ENCODE measurements around the gene POP7.

POP7 gene

DNA sequence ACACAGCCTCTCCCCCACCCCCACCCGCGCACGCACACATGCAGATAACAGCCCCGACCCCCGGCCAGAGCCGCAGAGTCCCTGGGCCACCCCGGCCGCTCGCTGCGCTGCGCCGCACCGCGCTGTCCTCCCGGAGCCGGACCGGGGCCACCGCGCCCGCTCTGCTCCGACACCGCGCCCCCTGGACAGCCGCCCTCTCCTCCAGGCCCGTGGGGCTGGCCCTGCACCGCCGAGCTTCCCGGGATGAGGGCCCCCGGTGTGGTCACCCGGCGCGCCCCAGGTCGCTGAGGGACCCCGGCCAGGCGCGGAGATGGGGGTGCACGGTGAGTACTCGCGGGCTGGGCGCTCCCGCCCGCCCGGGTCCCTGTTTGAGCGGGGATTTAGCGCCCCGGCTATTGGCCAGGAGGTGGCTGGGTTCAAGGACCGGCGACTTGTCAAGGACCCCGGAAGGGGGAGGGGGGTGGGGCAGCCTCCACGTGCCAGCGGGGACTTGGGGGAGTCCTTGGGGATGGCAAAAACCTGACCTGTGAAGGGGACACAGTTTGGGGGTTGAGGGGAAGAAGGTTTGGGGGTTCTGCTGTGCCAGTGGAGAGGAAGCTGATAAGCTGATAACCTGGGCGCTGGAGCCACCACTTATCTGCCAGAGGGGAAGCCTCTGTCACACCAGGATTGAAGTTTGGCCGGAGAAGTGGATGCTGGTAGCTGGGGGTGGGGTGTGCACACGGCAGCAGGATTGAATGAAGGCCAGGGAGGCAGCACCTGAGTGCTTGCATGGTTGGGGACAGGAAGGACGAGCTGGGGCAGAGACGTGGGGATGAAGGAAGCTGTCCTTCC lies 15.0 kb downstream of the POP7 start:
- H3F3A ChIP-seq (ENCODE audit: control insufficient read depth, insufficient read depth): no peaks in the 10 kb centered on the region
- peaks cover 48% of the 10 kb centered on the region for H3K27me3 ChIP-seq (ENCODE audit: control insufficient read depth, low read length)
- H3K4me2 ChIP-seq (ENCODE audit: low read length): no peak overlapping the region
- no peaks in the 10 kb centered on the region for H4K20me1 ChIP-seq (ENCODE audit: control insufficient read depth, insufficient read depth, low read depth, low read length)
- no peak overlapping the region for H3K4me3 ChIP-seq (ENCODE audit: low read length)
- H3K79me2 ChIP-seq (ENCODE audit: control insufficient read depth, low read length): no peaks in the 10 kb centered on the region
- TF ChIP-seq, protein P1, sequence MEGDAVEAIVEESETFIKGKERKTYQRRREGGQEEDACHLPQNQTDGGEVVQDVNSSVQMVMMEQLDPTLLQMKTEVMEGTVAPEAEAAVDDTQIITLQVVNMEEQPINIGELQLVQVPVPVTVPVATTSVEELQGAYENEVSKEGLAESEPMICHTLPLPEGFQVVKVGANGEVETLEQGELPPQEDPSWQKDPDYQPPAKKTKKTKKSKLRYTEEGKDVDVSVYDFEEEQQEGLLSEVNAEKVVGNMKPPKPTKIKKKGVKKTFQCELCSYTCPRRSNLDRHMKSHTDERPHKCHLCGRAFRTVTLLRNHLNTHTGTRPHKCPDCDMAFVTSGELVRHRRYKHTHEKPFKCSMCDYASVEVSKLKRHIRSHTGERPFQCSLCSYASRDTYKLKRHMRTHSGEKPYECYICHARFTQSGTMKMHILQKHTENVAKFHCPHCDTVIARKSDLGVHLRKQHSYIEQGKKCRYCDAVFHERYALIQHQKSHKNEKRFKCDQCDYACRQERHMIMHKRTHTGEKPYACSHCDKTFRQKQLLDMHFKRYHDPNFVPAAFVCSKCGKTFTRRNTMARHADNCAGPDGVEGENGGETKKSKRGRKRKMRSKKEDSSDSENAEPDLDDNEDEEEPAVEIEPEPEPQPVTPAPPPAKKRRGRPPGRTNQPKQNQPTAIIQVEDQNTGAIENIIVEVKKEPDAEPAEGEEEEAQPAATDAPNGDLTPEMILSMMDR (IDR thresholded peaks at IDR 0.05; ENCODE audit: low read depth, low read length, poor library complexity, severe bottlenecking): no peak
- no peak for TF ChIP-seq EZH2phosphoT487 (IDR thresholded peaks at IDR 0.05; ENCODE audit: borderline replicate concordance, low read length)
- H3K27ac ChIP-seq (ENCODE audit: low read depth, low read length): no peak overlapping the region
- H3K36me3 ChIP-seq (ENCODE audit: control insufficient read depth, low read length): no peaks in the 10 kb centered on the region
- peaks cover 6% of the 10 kb centered on the region for H3K4me1 ChIP-seq (ENCODE audit: control insufficient read depth, low read length)
- H3K9me3 ChIP-seq (ENCODE audit: control insufficient read depth, insufficient read depth, low read length): peaks cover 3% of the 10 kb centered on the region; the same call in 1 of the 2 replicates
- no peaks in the 10 kb centered on the region for H3K9me2 ChIP-seq (replicated peaks; ENCODE audit: control insufficient read depth, low read length)

DNA sequence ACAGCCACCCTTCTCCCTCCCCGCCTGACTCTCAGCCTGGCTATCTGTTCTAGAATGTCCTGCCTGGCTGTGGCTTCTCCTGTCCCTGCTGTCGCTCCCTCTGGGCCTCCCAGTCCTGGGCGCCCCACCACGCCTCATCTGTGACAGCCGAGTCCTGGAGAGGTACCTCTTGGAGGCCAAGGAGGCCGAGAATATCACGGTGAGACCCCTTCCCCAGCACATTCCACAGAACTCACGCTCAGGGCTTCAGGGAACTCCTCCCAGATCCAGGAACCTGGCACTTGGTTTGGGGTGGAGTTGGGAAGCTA lies 15.5 kb downstream of the POP7 start:
- TF ChIP-seq, protein P1 (IDR thresholded peaks at IDR 0.05; ENCODE audit: low read depth, low read length, poor library complexity, severe bottlenecking): no peak
- TF ChIP-seq EZH2phosphoT487 (IDR thresholded peaks at IDR 0.05; ENCODE audit: borderline replicate concordance, low read length): no peak
- peaks cover 50% of the 10 kb centered on the region for H3K27me3 ChIP-seq (ENCODE audit: control insufficient read depth, low read length)
- no peaks in the 10 kb centered on the region for H3K79me2 ChIP-seq (ENCODE audit: control insufficient read depth, low read length)
- H3K27ac ChIP-seq (ENCODE audit: low read depth, low read length): no peak overlapping the region
- H4K20me1 ChIP-seq (ENCODE audit: control insufficient read depth, insufficient read depth, low read depth, low read length): no peaks in the 10 kb centered on the region
- H3K9me3 ChIP-seq (ENCODE audit: control insufficient read depth, insufficient read depth, low read length): peaks cover 3% of the 10 kb centered on the region; the same call in 1 of the 2 replicates
- no peak overlapping the region for H3K4me2 ChIP-seq (ENCODE audit: low read length)
- no peaks in the 10 kb centered on the region for H3F3A ChIP-seq (ENCODE audit: control insufficient read depth, insufficient read depth)
- H3K4me1 ChIP-seq (ENCODE audit: control insufficient read depth, low read length): peaks cover 6% of the 10 kb centered on the region
- H3K9me2 ChIP-seq (replicated peaks; ENCODE audit: control insufficient read depth, low read length): no peaks in the 10 kb centered on the region
- H3K36me3 ChIP-seq (ENCODE audit: control insufficient read depth, low read length): no peaks in the 10 kb centered on the region
- H3K4me3 ChIP-seq (ENCODE audit: low read length): no peak overlapping the region

DNA sequence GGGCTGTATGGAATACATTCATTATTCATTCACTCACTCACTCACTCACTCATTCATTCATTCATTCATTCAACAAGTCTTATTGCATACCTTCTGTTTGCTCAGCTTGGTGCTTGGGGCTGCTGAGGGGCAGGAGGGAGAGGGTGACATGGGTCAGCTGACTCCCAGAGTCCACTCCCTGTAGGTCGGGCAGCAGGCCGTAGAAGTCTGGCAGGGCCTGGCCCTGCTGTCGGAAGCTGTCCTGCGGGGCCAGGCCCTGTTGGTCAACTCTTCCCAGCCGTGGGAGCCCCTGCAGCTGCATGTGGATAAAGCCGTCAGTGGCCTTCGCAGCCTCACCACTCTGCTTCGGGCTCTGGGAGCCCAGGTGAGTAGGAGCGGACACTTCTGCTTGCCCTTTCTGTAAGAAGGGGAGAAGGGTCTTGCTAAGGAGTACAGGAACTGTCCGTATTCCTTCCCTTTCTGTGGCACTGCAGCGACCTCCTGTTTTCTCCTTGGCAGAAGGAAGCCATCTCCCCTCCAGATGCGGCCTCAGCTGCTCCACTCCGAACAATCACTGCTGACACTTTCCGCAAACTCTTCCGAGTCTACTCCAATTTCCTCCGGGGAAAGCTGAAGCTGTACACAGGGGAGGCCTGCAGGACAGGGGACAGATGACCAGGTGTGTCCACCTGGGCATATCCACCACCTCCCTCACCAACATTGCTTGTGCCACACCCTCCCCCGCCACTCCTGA lies 16.7 kb downstream of the POP7 start:
- H3K9me2 ChIP-seq (replicated peaks; ENCODE audit: control insufficient read depth, low read length): no peaks in the 10 kb centered on the region
- no peak overlapping the region for H3K4me2 ChIP-seq (ENCODE audit: low read length)
- no peaks in the 10 kb centered on the region for H3F3A ChIP-seq (ENCODE audit: control insufficient read depth, insufficient read depth)
- no peaks in the 10 kb centered on the region for H4K20me1 ChIP-seq (ENCODE audit: control insufficient read depth, insufficient read depth, low read depth, low read length)
- H3K4me1 ChIP-seq (ENCODE audit: control insufficient read depth, low read length): peaks cover 6% of the 10 kb centered on the region
- no peak overlapping the region for H3K4me3 ChIP-seq (ENCODE audit: low read length)
- no peaks in the 10 kb centered on the region for H3K79me2 ChIP-seq (ENCODE audit: control insufficient read depth, low read length)
- no peak overlapping the region for H3K27ac ChIP-seq (ENCODE audit: low read depth, low read length)
- TF ChIP-seq EZH2phosphoT487 (IDR thresholded peaks at IDR 0.05; ENCODE audit: borderline replicate concordance, low read length): no peak
- H3K27me3 ChIP-seq (ENCODE audit: control insufficient read depth, low read length): peaks cover 58% of the 10 kb centered on the region
- H3K36me3 ChIP-seq (ENCODE audit: control insufficient read depth, low read length): no peaks in the 10 kb centered on the region
- peaks cover 3% of the 10 kb centered on the region; the same call in 1 of the 2 replicates for H3K9me3 ChIP-seq (ENCODE audit: control insufficient read depth, insufficient read depth, low read length)

Measured in DOHH2 (cell line).